Endothelial cell of umbilical vein (primary cell): ENCODE data around the gene CLIP4. TPM values are rescaled to one million over a fixed set of nuclear protein-coding genes. Genes with fewer than 3 reads are reported as not detected.

ENCODE experiments used
- BruUV-seq: library from RNA; stranded (reverse); fragments of 400-500 nt; replicated peaks from 2 replicates; lab custom pipeline; 2021; lab: Mats Ljungman, UMichigan
- CTCF ChIA-PET: fragments of 300-600, 350-600 bp; sonication (Branson Sonifier 250); formaldehyde crosslinking; loops from one replicate; lab custom pipeline; 2021; ENCODE audit warnings: antibody characterized with exemption, inconsistent platforms; lab: Charles Lee
- POLR2A ChIA-PET: fragments of 300-600, 350-600 bp; sonication (Branson Sonifier 250); formaldehyde crosslinking; loops from one replicate; lab custom pipeline; 2021; ENCODE audit warnings: antibody characterized with exemption, inconsistent platforms; lab: Charles Lee
- DNase-seq: peaks from one replicate; pipeline ENCODE4 v3.0.0-alpha.2; 2011; ENCODE audit warnings: low read depth, low spot score
- FAIRE-seq: peaks from 2 replicates; lab custom pipeline; 2011; peaks lifted over from hg19 to GRCh38; lab: Jason Lieb, UNC
- H2AFZ ChIP-seq: 2 replicates; pipeline ENCODE4 v1.6.0; 2012; ENCODE audit warnings: low read depth, low read length, control low read depth, inconsistent platforms
- H3K27ac ChIP-seq: 2 replicates; pipeline ENCODE4 v1.5.1; 2011; ENCODE audit warnings: low read depth, mild to moderate bottlenecking, control low read depth, low read length, moderate library complexity; ENCODE audit not compliant: insufficient read depth
- H3K27me3 ChIP-seq, 2 experiments: 2 replicates each; pipeline versions ENCODE4 v1.6.0 to v1.6.1; 2011; ENCODE audit warnings: low read length in 2 of 2, mixed read lengths in 1 of 2; ENCODE audit not compliant: control insufficient read depth in 2 of 2, insufficient read depth in 2 of 2
- H3K36me3 ChIP-seq, 2 experiments: 2 replicates in 1 of 2; 3 replicates in 1 of 2; pipeline ENCODE4 v1.5.1; 2011; ENCODE audit warnings: low read length in 2 of 2, mild to moderate bottlenecking in 1 of 2, moderate library complexity in 1 of 2; ENCODE audit not compliant: control insufficient read depth in 2 of 2, insufficient read depth in 2 of 2; ENCODE audit errors: extremely low read depth in 1 of 2
- H3K4me1 ChIP-seq: 3 replicates; pipeline ENCODE4 v1.5.1; 2011; ENCODE audit warnings: mild to moderate bottlenecking, low read length; ENCODE audit not compliant: control insufficient read depth, insufficient read depth; ENCODE audit errors: extremely low read depth
- H3K4me2 ChIP-seq: 2 replicates; pipeline ENCODE4 v1.6.1; 2011; ENCODE audit warnings: low read length, control low read depth, mixed read lengths; ENCODE audit not compliant: insufficient read depth
- H3K4me3 ChIP-seq, 3 experiments: fragments of 200-600 bp in 1 of 3; sonication (generic), shearing (Covaris generic) in 1 of 3; replicated peaks in 1 of 3; 2 replicates each; pipeline ENCODE4 v1.5.1; 2011 to 2016; ENCODE audit warnings: control low read depth in 3 of 3, low read length in 3 of 3, mild to moderate bottlenecking in 2 of 3, inconsistent platforms in 1 of 3, low read depth in 1 of 3, moderate library complexity in 1 of 3; ENCODE audit not compliant: insufficient read depth in 1 of 3
- H3K79me2 ChIP-seq: 2 replicates; pipeline ENCODE4 v1.6.0; 2012; ENCODE audit warnings: low read length, inconsistent platforms; ENCODE audit not compliant: control insufficient read depth, insufficient read depth
- H3K9ac ChIP-seq: replicated peaks from 2 replicates; pipeline ENCODE3; 2011; ENCODE audit warnings: low read length, control low read depth; ENCODE audit not compliant: insufficient read depth; ENCODE audit errors: extremely low read depth
- H3K9me1 ChIP-seq: replicated peaks from 3 replicates; pipeline ENCODE4 v1.6.0; 2011; ENCODE audit warnings: mild to moderate bottlenecking, low read length; ENCODE audit not compliant: control insufficient read depth, insufficient read depth; ENCODE audit errors: extremely low read depth
- H3K9me3 ChIP-seq: replicated peaks from 2 replicates; pipeline ENCODE4 v1.5.1; 2012; ENCODE audit warnings: low read length, inconsistent platforms; ENCODE audit not compliant: control insufficient read depth, insufficient read depth
- H4K20me1 ChIP-seq: replicated peaks from 2 replicates; pipeline ENCODE3; 2011; ENCODE audit warnings: mild to moderate bottlenecking, low read length; ENCODE audit not compliant: control insufficient read depth, insufficient read depth; ENCODE audit errors: extremely low read depth
- EZH2 ChIP-seq: IDR thresholded peaks from 2 replicates; pipeline ENCODE4 v1.6.1; 2012; ENCODE audit warnings: borderline replicate concordance, low read depth, mild to moderate bottlenecking, moderate library complexity, low read length, inconsistent platforms; ENCODE audit not compliant: severe bottlenecking
- FOS ChIP-seq: IDR thresholded peaks from 2 replicates; pipeline ENCODE4 v1.6.1; 2011; ENCODE audit warnings: mild to moderate bottlenecking, low read length, moderate library complexity, borderline replicate concordance; ENCODE audit not compliant: insufficient read depth
- GATA2 ChIP-seq: IDR thresholded peaks from 2 replicates; pipeline ENCODE4 v1.7.0; 2011; ENCODE audit warnings: low read depth, mild to moderate bottlenecking, moderate library complexity, mixed read lengths, low read length; ENCODE audit not compliant: insufficient read length, insufficient read depth
- JUN ChIP-seq: IDR thresholded peaks from 2 replicates; pipeline ENCODE4 v1.6.1; 2011; ENCODE audit warnings: borderline replicate concordance, low read depth; ENCODE audit not compliant: insufficient read length, insufficient read depth
- MYC ChIP-seq: IDR thresholded peaks from one replicate; pipeline ENCODE4 v1.6.1; 2011; ENCODE audit warnings: mild to moderate bottlenecking, low read depth, low read length
- POLR2A ChIP-seq: IDR thresholded peaks from 2 replicates; pipeline ENCODE4 v1.6.1; 2012; ENCODE audit warnings: low read depth, mild to moderate bottlenecking, control low read depth, low read length
- POLR2AphosphoS5 ChIP-seq: IDR thresholded peaks from 2 replicates; pipeline ENCODE4 v1.6.1; 2012; ENCODE audit warnings: low read depth, mild to moderate bottlenecking, control low read depth, low read length, moderate library complexity; ENCODE audit not compliant: insufficient read depth
- dilution Hi-C: fragments of 300-500 bp; cut with MboI; formaldehyde crosslinking; loops from one replicate; pipeline ENCODE4 v1.15.0; 2019; ENCODE audit warnings: low sequenced_read_pairs; ENCODE audit not compliant: extremely low pct_ligation_motif_present
- intact Hi-C: fragments of 100-400 bp; cut with micrococcal nuclease; formaldehyde crosslinking; loops from one replicate; pipeline ENCODE4 v1.10.0; 2022
- polyA plus RNA-seq, 4 experiments: library from polyadenylated mRNA; depleted of rRNA in 3 of 4; stranded (reverse) in 3 of 4; unstranded in 1 of 4; fragments of >200 nt; gene quantifications; 2 replicates each; pipeline versions ENCODE4 v1.2.1 to v1.2.3, GENCODE V29; 2011 to 2012; ENCODE audit warnings: missing spikeins in 1 of 4
- total RNA-seq: library from RNA; stranded (reverse); gene quantifications from 2 replicates; pipeline ENCODE4 v1.2.3, GENCODE V29; 2021
- TF ChIP-seq, protein P1 (sequence below): IDR thresholded peaks from 2 replicates; pipeline ENCODE4 v1.6.1; 2011; ENCODE audit not compliant: insufficient read depth, insufficient read length
- TF ChIP-seq, protein P2 (sequence below), 2 donors: IDR thresholded peaks; 1 replicate in 1 of 2; 2 replicates in 1 of 2; pipeline ENCODE4 v1.5.1; 2011; ENCODE audit warnings: low read length in 2 of 2, mild to moderate bottlenecking in 2 of 2, moderate library complexity in 2 of 2, control low read depth in 1 of 2, inconsistent platforms in 1 of 2, low read depth in 1 of 2; ENCODE audit not compliant: insufficient read depth in 1 of 2; ENCODE audit errors: extremely low read depth in 1 of 2

Gene CLIP4
- total and polyA plus RNA-seq, 2 donors (not counting 3 experiments of a cell fraction or from before 2014, with no cell fraction given) = 9.2 to 24.0 TPM

DNA sequence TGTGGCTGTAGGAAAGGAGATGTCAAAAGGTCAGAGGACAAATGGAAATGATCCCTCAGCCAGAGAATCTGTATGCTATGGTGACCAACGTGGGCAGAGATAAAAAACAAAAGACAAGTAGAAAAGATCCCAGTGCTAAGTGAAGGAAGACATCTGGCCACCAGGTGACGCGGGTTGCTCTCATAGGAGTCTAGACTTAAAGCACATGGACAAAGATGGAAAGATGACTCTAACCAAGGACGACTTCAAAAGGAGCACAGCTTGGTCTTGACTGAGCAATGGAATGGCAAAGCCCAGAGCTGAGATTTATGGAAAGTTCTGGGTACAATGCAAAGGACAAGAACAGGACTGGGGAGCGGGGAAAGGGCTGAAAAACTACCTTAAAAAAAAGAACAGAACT, 96.8 kb downstream of the CLIP4 start:
- no peak overlapping the region for H3K9ac ChIP-seq
- no TSS peak for BruUV-seq
- no peaks in the 10 kb centered on the region for H3K36me3 ChIP-seq
- CTCF ChIA-PET = interaction anchor here (1.2 to 1.3 kb wide), 2 partner anchors 10 to 97 kb away, joined by 3 to 4 read pairs; no protein-coding TSS in a partner anchor
- POLR2A ChIA-PET = no interaction called here
- no peak overlapping the region for H3K27ac ChIP-seq
- no peaks in the 10 kb centered on the region for H4K20me1 ChIP-seq
- H3K9me3 ChIP-seq = no peaks in the 10 kb centered on the region
- no peak for FAIRE-seq
- no peak for DNase-seq
- H3K9me1 ChIP-seq = no peaks in the 10 kb centered on the region
- intact Hi-C loops (no loop called here), dilution Hi-C loops (no loop called here)
- H3K79me2 ChIP-seq = no peaks in the 10 kb centered on the region
- H3K4me1 ChIP-seq = peaks cover 2% of the 10 kb centered on the region
- H3K4me2 ChIP-seq = no peak overlapping the region
- no peak overlapping the region for H3K4me3 ChIP-seq
- no peaks in the 10 kb centered on the region for H3K27me3 ChIP-seq
- TF ChIP-seq, protein P1, sequence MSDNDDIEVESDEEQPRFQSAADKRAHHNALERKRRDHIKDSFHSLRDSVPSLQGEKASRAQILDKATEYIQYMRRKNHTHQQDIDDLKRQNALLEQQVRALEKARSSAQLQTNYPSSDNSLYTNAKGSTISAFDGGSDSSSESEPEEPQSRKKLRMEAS = no peak
- TF ChIP-seq JUN (no peak), EZH2 (no peak), POLR2AphosphoS5 (no peak), MYC (no peak), FOS (no peak), POLR2A (no peak), GATA2 (no peak)
- TF ChIP-seq, protein P2, sequence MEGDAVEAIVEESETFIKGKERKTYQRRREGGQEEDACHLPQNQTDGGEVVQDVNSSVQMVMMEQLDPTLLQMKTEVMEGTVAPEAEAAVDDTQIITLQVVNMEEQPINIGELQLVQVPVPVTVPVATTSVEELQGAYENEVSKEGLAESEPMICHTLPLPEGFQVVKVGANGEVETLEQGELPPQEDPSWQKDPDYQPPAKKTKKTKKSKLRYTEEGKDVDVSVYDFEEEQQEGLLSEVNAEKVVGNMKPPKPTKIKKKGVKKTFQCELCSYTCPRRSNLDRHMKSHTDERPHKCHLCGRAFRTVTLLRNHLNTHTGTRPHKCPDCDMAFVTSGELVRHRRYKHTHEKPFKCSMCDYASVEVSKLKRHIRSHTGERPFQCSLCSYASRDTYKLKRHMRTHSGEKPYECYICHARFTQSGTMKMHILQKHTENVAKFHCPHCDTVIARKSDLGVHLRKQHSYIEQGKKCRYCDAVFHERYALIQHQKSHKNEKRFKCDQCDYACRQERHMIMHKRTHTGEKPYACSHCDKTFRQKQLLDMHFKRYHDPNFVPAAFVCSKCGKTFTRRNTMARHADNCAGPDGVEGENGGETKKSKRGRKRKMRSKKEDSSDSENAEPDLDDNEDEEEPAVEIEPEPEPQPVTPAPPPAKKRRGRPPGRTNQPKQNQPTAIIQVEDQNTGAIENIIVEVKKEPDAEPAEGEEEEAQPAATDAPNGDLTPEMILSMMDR (IDR thresholded peaks at IDR 0.05; ENCODE audit: extremely low read depth in 1 of 2, insufficient read depth in 1 of 2, low read depth in 1 of 2, low read length in 2 of 2) = no peak
- H2AFZ ChIP-seq = no peak overlapping the region
